Erythroblast (primary cell): ENCODE results near the gene SLAMF1.

Experiments
- GATA1 ChIP-seq: IDR thresholded peaks from 2 replicates; pipeline ENCODE4 v1.6.1; 2011; ENCODE audit warnings: low read depth, mild to moderate bottlenecking, control low read depth, low read length, moderate library complexity
- POLR2A ChIP-seq: IDR thresholded peaks from 2 replicates; pipeline ENCODE4 v1.6.1; 2011; ENCODE audit warnings: mild to moderate bottlenecking, low read length

GRCh38 chr1:160607672-160608032, 39.2 kb downstream of the SLAMF1 start:
- no peak for TF ChIP-seq POLR2A
- no peak for TF ChIP-seq GATA1
